ENCODE measurements around the gene CD19.

- TF ChIP-seq CTCF (IDR thresholded peaks at IDR 0.05), result no peak
- TF ChIP-seq POLR2A (IDR thresholded peaks at IDR 0.05), result no peak
Observed at GRCh38 chr16:28902909-28903308, 28.9 kb upstream of the CD19 start.
